ENCODE results near the gene CKLF.
A peak's percentile ranks its signal among the peaks of the same experiment; 100 is the strongest.

CKLF gene

GRCh38 chr16:66551788-66552285 lies 539 bp upstream of the CKLF start:
- Mint-ChIP-seq H3K4me3 (peak overlapping the region; percentile 80), H3K27me3 (ENCODE audit: low read depth, poor library complexity) (peaks cover 11% of the 10 kb centered on the region), H3K36me3 (ENCODE audit: low read depth) (peaks cover 49% of the 10 kb centered on the region), H3K27ac (no peak overlapping the region), H3K4me1 (peaks cover 37% of the 10 kb centered on the region), H3K9me3 (peaks cover 17% of the 10 kb centered on the region)
- DNase-seq: no peak
- TF ChIP-seq CTCF (IDR thresholded peaks at IDR 0.05): no peak

GRCh38 chr16:66553223-66553622 lies 847 bp downstream of the CKLF start:
- H3K27ac Mint-ChIP-seq: no peak overlapping the region
- peaks cover 34% of the 10 kb centered on the region for H3K4me1 Mint-ChIP-seq

GRCh38 chr16:66554021-66554420 lies 1.6 kb downstream of the CKLF start:
- H3K4me1 Mint-ChIP-seq: peaks cover 26% of the 10 kb centered on the region

More at GRCh38 chr16:66553223-66553622, 847 bp downstream of the CKLF start:
- peaks cover 17% of the 10 kb centered on the region for H3K9me3 Mint-ChIP-seq
- peaks cover 40% of the 10 kb centered on the region for H3K36me3 Mint-ChIP-seq (ENCODE audit: low read depth)
- no peak for TF ChIP-seq CTCF (IDR thresholded peaks at IDR 0.05)
- DNase-seq: no peak
- H3K4me3 Mint-ChIP-seq: peak overlapping the region; percentile 36
- peaks cover 9% of the 10 kb centered on the region for H3K27me3 Mint-ChIP-seq (ENCODE audit: low read depth, poor library complexity)

GRCh38 chr16:66554495-66554894 lies 2.1 kb downstream of the CKLF start:
- peaks cover 22% of the 10 kb centered on the region for H3K4me1 Mint-ChIP-seq
- no peak for DNase-seq
- peaks cover 7% of the 10 kb centered on the region for H3K27me3 Mint-ChIP-seq (ENCODE audit: low read depth, poor library complexity)

More at GRCh38 chr16:66554021-66554420, 1.6 kb downstream of the CKLF start:
- no peak overlapping the region for H3K27ac Mint-ChIP-seq
- peaks cover 7% of the 10 kb centered on the region for H3K27me3 Mint-ChIP-seq (ENCODE audit: low read depth, poor library complexity)
- H3K4me3 Mint-ChIP-seq: no peak overlapping the region
- H3K9me3 Mint-ChIP-seq: peaks cover 17% of the 10 kb centered on the region
- H3K36me3 Mint-ChIP-seq (ENCODE audit: low read depth): peaks cover 37% of the 10 kb centered on the region
- DNase-seq: no peak
- TF ChIP-seq CTCF (IDR thresholded peaks at IDR 0.05): no peak

GRCh38 chr16:66560107-66560506 lies 7.7 kb downstream of the CKLF start:
- TF ChIP-seq CTCF (IDR thresholded peaks at IDR 0.05): no peak
- Mint-ChIP-seq H3K27ac (peak overlapping the region; percentile 1), H3K4me1 (peaks cover 10% of the 10 kb centered on the region), H3K9me3 (no peaks in the 10 kb centered on the region), H3K36me3 (ENCODE audit: low read depth) (peaks cover 31% of the 10 kb centered on the region), H3K4me3 (no peak overlapping the region), H3K27me3 (ENCODE audit: low read depth, poor library complexity) (peaks cover 3% of the 10 kb centered on the region)
- no peak for DNase-seq

More at GRCh38 chr16:66554495-66554894, 2.1 kb downstream of the CKLF start:
- Mint-ChIP-seq H3K9me3 (peaks cover 17% of the 10 kb centered on the region), H3K36me3 (ENCODE audit: low read depth) (peaks cover 37% of the 10 kb centered on the region), H3K27ac (no peak overlapping the region), H3K4me3 (no peak overlapping the region)
- TF ChIP-seq CTCF (IDR thresholded peaks at IDR 0.05): no peak

- no peak for DNase-seq
- no peaks in the 10 kb centered on the region for H3K9me3 Mint-ChIP-seq
- H3K36me3 Mint-ChIP-seq (ENCODE audit: low read depth): peaks cover 37% of the 10 kb centered on the region
- no peak overlapping the region for H3K27ac Mint-ChIP-seq
- H3K4me3 Mint-ChIP-seq: no peak overlapping the region
- H3K4me1 Mint-ChIP-seq: peaks cover 10% of the 10 kb centered on the region
- no peaks in the 10 kb centered on the region for H3K27me3 Mint-ChIP-seq (ENCODE audit: low read depth, poor library complexity)
- TF ChIP-seq CTCF (IDR thresholded peaks at IDR 0.05): no peak
These were observed 9.2 kb downstream of the CKLF start for GRCh38 chr16:66561381-66562080.

All from nephron progenitor cell (in vitro differentiated cells).